HepG2 (cell line): Measurements from ENCODE around the gene ATP6V0D1. TPM values are rescaled to one million over a fixed set of nuclear protein-coding genes. Genes with fewer than 3 reads are reported as not detected.

Source experiments
- ATAD3A ChIP-seq: sonication (generic); formaldehyde crosslinking; IDR thresholded peaks from 2 replicates; pipeline ENCODE4 v1.4.0; 2020; ENCODE audit warnings: missing genetic modification reagents
- CEBPG ChIP-seq: IDR thresholded peaks from 2 replicates; pipeline ENCODE4 v1.6.1; 2016
- FOXK2 ChIP-seq: fragments of 450-650 bp; IDR thresholded peaks from 2 replicates; pipeline ENCODE4 v1.6.1; 2016
- KDM4B ChIP-seq: sonication (generic); formaldehyde crosslinking; IDR thresholded peaks from 2 replicates; pipeline ENCODE4 v1.4.0; 2020; ENCODE audit warnings: missing genetic modification reagents
- MTF2 ChIP-seq: sonication (generic); formaldehyde crosslinking; IDR thresholded peaks from 2 replicates; pipeline ENCODE4 v1.5.0; 2020; ENCODE audit warnings: missing genetic modification reagents, borderline replicate concordance
- NCOA1 ChIP-seq: sonication (generic); formaldehyde crosslinking; IDR thresholded peaks from 2 replicates; pipeline ENCODE4 v1.9.0; 2021; ENCODE audit warnings: missing genetic modification reagents
- NFAT5 ChIP-seq: sonication (generic); formaldehyde crosslinking; IDR thresholded peaks from 2 replicates; pipeline ENCODE4 v1.4.0; 2020; ENCODE audit warnings: missing genetic modification reagents
- SMAD1 ChIP-seq: sonication (generic); formaldehyde crosslinking; IDR thresholded peaks from 2 replicates; pipeline ENCODE4 v1.4.0; 2020; ENCODE audit warnings: missing genetic modification reagents, low read depth, mild to moderate bottlenecking, borderline replicate concordance
- TEAD2 ChIP-seq: sonication (generic); formaldehyde crosslinking; IDR thresholded peaks from 2 replicates; pipeline ENCODE4 v1.9.0; 2021; ENCODE audit warnings: missing genetic modification reagents
- TGIF2 ChIP-seq: IDR thresholded peaks from 2 replicates; pipeline ENCODE4 v1.6.1; 2016; ENCODE audit warnings: control low read depth, missing compliant biosample characterization
- ZBTB38 ChIP-seq: sonication (generic); formaldehyde crosslinking; IDR thresholded peaks from 2 replicates; pipeline ENCODE4 v1.5.1; 2020; ENCODE audit warnings: mild to moderate bottlenecking, missing genetic modification reagents
- ZNF143 ChIP-seq: sonication (generic); formaldehyde crosslinking; IDR thresholded peaks from 2 replicates; pipeline ENCODE4 v1.4.0; 2020; ENCODE audit warnings: missing genetic modification reagents
- ZNF160 ChIP-seq: sonication (generic); formaldehyde crosslinking; IDR thresholded peaks from 2 replicates; pipeline ENCODE4 v1.8.0; 2022; ENCODE audit warnings: mild to moderate bottlenecking, inconsistent platforms, missing genetic modification reagents
- ZNF224 ChIP-seq: sonication (generic); formaldehyde crosslinking; IDR thresholded peaks from 2 replicates; pipeline ENCODE4 v1.5.0; 2020; ENCODE audit warnings: mild to moderate bottlenecking, missing genetic modification reagents
- ZNF382 ChIP-seq: sonication (generic); formaldehyde crosslinking; IDR thresholded peaks from 2 replicates; pipeline ENCODE4 v1.5.0; 2020; ENCODE audit warnings: missing genetic modification reagents, mild to moderate bottlenecking, borderline replicate concordance
- ZNF383 ChIP-seq: sonication (generic); formaldehyde crosslinking; IDR thresholded peaks from 2 replicates; pipeline ENCODE4 v1.4.0; 2020; ENCODE audit warnings: missing genetic modification reagents, mild to moderate bottlenecking, borderline replicate concordance
- ZNF558 ChIP-seq: sonication (generic); formaldehyde crosslinking; IDR thresholded peaks from 2 replicates; pipeline ENCODE4 v1.9.0; 2022; ENCODE audit warnings: mild to moderate bottlenecking, missing genetic modification reagents, borderline replicate concordance
- ZNF646 ChIP-seq: sonication (generic); formaldehyde crosslinking; IDR thresholded peaks from 2 replicates; pipeline ENCODE4 v1.9.0; 2021; ENCODE audit warnings: mild to moderate bottlenecking, missing genetic modification reagents
- ZNF737 ChIP-seq: sonication (generic); formaldehyde crosslinking; IDR thresholded peaks from 2 replicates; pipeline ENCODE4 v1.5.0; 2020; ENCODE audit warnings: missing genetic modification reagents, mild to moderate bottlenecking, borderline replicate concordance
- ZNF850 ChIP-seq: sonication (generic); formaldehyde crosslinking; conservative IDR thresholded peaks from 2 replicates; pipeline ENCODE4 v1.9.0; 2021; ENCODE audit warnings: mild to moderate bottlenecking, missing genetic modification reagents
- ZNF891 ChIP-seq: sonication (generic); formaldehyde crosslinking; IDR thresholded peaks from 2 replicates; pipeline ENCODE4 v1.5.0; 2020; ENCODE audit warnings: mild to moderate bottlenecking, missing genetic modification reagents
- polyA plus RNA-seq, 8 experiments: library from polyadenylated mRNA; depleted of rRNA in 3 of 8; stranded (reverse) in 7 of 8; unstranded in 1 of 8; fragments of >200 nt; fragmentation: Illumina TruSeq in 4 of 8; extraction: Trizol in 4 of 8; gene quantifications; 2 replicates each; pipeline versions ENCODE4 v1.2.1 to v1.2.3, GENCODE V29; 2011 to 2016; ENCODE audit warnings: low read depth in 4 of 8, missing spikeins in 1 of 8, mixed read lengths in 1 of 8; ENCODE audit not compliant: insufficient read depth in 1 of 8
- total RNA-seq, 5 experiments: library from RNA; depleted of rRNA; stranded (reverse); fragments of >200 nt; fragmentation: Illumina TruSeq; extraction: Trizol; gene quantifications; 2 replicates each; pipeline ENCODE4 v1.2.3, GENCODE V29; 2016; ENCODE audit warnings: low read depth in 1 of 5

ATP6V0D1 gene
- total and polyA plus RNA-seq, 2 of the 13 experiments (the other 11 are each of a cell fraction or from before 2014, with no cell fraction given) = 51.1 to 61.3 TPM

DNA sequence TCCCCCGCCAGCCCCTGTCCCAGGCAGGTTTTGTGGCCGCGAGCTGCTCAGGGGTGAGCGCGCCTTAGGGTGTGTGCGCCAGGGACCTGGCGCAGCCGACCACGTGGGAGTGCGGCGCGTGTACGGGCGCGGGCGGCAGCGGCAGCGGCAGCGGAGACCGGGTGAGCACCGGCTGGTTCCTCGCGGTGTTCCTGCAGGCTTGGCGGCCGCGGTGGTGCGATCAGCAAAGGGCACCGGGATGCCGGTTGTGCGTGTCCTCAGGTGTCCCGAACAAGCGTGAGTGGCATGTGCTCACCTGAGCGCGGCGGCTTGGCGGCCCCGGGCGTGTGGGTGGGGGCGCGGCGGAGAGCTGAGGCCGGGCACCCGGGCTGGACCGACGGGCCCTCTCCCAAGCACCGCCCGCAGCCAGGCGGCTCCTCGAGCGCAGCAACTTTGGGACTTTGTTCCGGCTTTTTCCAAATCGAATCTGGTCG, 50.4 kb downstream of the ATP6V0D1 start (continued):
- 0 out of 2 replicates have a peak, but pooled peaks have one; percentile 85 for TF ChIP-seq ZNF850
- no peak for TF ChIP-seq NCOA1 (CRISPR knock-in tag)
- no peak for TF ChIP-seq ZNF224
- TF ChIP-seq ZNF558 (CRISPR knock-in tag) = no peak
- 0 out of 2 replicates have a peak, but pooled peaks have one; percentile 45 for TF ChIP-seq ZNF160
- no peak for TF ChIP-seq MTF2 (CRISPR knock-in tag)
- TF ChIP-seq ZNF383 = 0 out of 2 replicates have a peak, but pooled peaks have one; percentile 65
- TF ChIP-seq TGIF2 (CRISPR knock-in tag) = no peak; the same call in none of the 2 replicates
- no peak for TF ChIP-seq KDM4B (CRISPR knock-in tag)
- peak; percentile 90 for TF ChIP-seq NFAT5 (CRISPR knock-in tag)
- TF ChIP-seq ATAD3A (CRISPR knock-in tag) = 0 out of 2 replicates have a peak, but pooled peaks have one; percentile 33
- TF ChIP-seq ZNF891 = peak; percentile 95
- no peak for TF ChIP-seq ZNF382
- TF ChIP-seq CEBPG (CRISPR knock-in tag) = no peak
- no peak for TF ChIP-seq ZNF143 (CRISPR knock-in tag)
- TF ChIP-seq ZNF737 = no peak
- TF ChIP-seq TEAD2 (CRISPR knock-in tag) = no peak; the same call in 1 of the 2 replicates
- no peak for TF ChIP-seq FOXK2
- TF ChIP-seq SMAD1 (CRISPR knock-in tag) = peak; percentile 33; the same call in 1 of the 2 replicates
- peak; percentile 89 for TF ChIP-seq ZBTB38 (CRISPR knock-in tag)
- peak; percentile 58; the same call in 1 of the 2 replicates for TF ChIP-seq ZNF646 (CRISPR knock-in tag)
